GM12864 (cell line): Measurements from ENCODE around the gene SH3GL3.
A peak's percentile ranks its signal among the peaks of the same experiment; 100 is the strongest.

ENCODE experiments used
- DNase-seq: peaks from one replicate; pipeline ENCODE4 v3.0.0-alpha.2; 2011; ENCODE audit warnings: low read depth
- H3K4me3 ChIP-seq: 2 replicates; pipeline ENCODE4 v1.5.1; 2011; ENCODE audit warnings: mild to moderate bottlenecking, low read depth, low read length, control low read depth
- CTCF ChIP-seq: IDR thresholded peaks from 2 replicates; pipeline ENCODE4 v1.5.1; 2011; ENCODE audit warnings: low read depth, mild to moderate bottlenecking, moderate library complexity, low read length, control low read depth, inconsistent platforms; ENCODE audit errors: missing control alignments

SH3GL3 gene

GRCh38 chr15:83556754-83557153 lies 109.6 kb downstream of the SH3GL3 start:
- TF ChIP-seq CTCF: no peak
- DNase-seq: no peak
- H3K4me3 ChIP-seq: no peak overlapping the region

- no peak for TF ChIP-seq CTCF
- no peak for DNase-seq
Measured at GRCh38 chr15:83558146-83558545, 111.0 kb downstream of the SH3GL3 start.

GRCh38 chr15:83559310-83559966 lies 112.3 kb downstream of the SH3GL3 start:
- peak; percentile 31 for DNase-seq
- H3K4me3 ChIP-seq: no peak overlapping the region
- TF ChIP-seq CTCF: peak; percentile 88

More at GRCh38 chr15:83558146-83558545, 111.0 kb downstream of the SH3GL3 start:
- no peak overlapping the region for H3K4me3 ChIP-seq

- no peak for TF ChIP-seq CTCF
- H3K4me3 ChIP-seq: no peak overlapping the region
- no peak for DNase-seq
Measured at GRCh38 chr15:83561661-83562060, 114.5 kb downstream of the SH3GL3 start.

- DNase-seq: no peak
- H3K4me3 ChIP-seq: no peak overlapping the region
- no peak for TF ChIP-seq CTCF
Measured at GRCh38 chr15:83565138-83565537, 118.0 kb downstream of the SH3GL3 start.

- no peak for DNase-seq
- H3K4me3 ChIP-seq: no peak overlapping the region
- peak; percentile 64 for TF ChIP-seq CTCF
Measured at GRCh38 chr15:83565553-83566159, 118.5 kb downstream of the SH3GL3 start.

GRCh38 chr15:83567318-83567717 lies 120.2 kb downstream of the SH3GL3 start:
- DNase-seq: no peak
- no peak for TF ChIP-seq CTCF
- H3K4me3 ChIP-seq: no peak overlapping the region
